Left lung (tissue), 10 donors: ENCODE results near the gene HOXA3. TPM values are rescaled to one million over a fixed set of nuclear protein-coding genes. Genes with fewer than 3 reads are reported as not detected.

Experiments used
- ATAC-seq: fragments of 200-7000 bp; cut with Tn5 transposase; one replicate; pipeline ENCODE4 v1.9.1; 2020; ENCODE audit warnings: moderate library complexity
- DNase-seq, 4 donors: peaks; one replicate each; pipeline ENCODE4 v3.0.0-alpha.2; 2013 to 2020
- H3K27ac ChIP-seq, 2 donors: fragments of 200-600 bp; sonication (generic) in 1 of 2; one replicate each; pipeline versions ENCODE4 v1.5.0 to v1.8.0; 2020 to 2021
- H3K27me3 ChIP-seq, 2 donors: fragments of 200-600 bp; sonication (generic) in 1 of 2; one replicate each; pipeline versions ENCODE4 v1.5.0 to v1.8.0; 2020 to 2021
- H3K36me3 ChIP-seq, 2 donors: fragments of 200-600 bp; sonication (generic) in 1 of 2; one replicate each; pipeline versions ENCODE4 v1.5.0 to v1.8.0; 2020 to 2021
- H3K4me1 ChIP-seq, 2 donors: fragments of 200-600 bp; one replicate each; pipeline ENCODE4 v1.8.0; 2021
- H3K4me3 ChIP-seq, 2 donors: fragments of 200-600 bp; sonication (generic) in 1 of 2; one replicate each; pipeline versions ENCODE4 v1.5.0 to v1.8.0; 2020 to 2021; ENCODE audit warnings: mild to moderate bottlenecking in 1 of 2
- H3K9me3 ChIP-seq, 2 donors: fragments of 200-600 bp; sonication (generic) in 1 of 2; one replicate each; pipeline versions ENCODE4 v1.5.0 to v1.8.0; 2020 to 2021
- CTCF ChIP-seq, 2 donors: fragments of 200-600 bp; sonication (generic) in 1 of 2; IDR thresholded peaks; one replicate each; pipeline versions ENCODE4 v1.5.0 to v1.8.0; 2021; ENCODE audit warnings: antibody characterized with exemption in 2 of 2
- intact Hi-C, 2 donors: fragments of 100-400 bp; cut with DNase I; formaldehyde crosslinking; loops; one replicate each; pipeline versions ENCODE4 v1.11.2 to v1.14.2; 2022
- polyA plus RNA-seq, 6 donors: library from polyadenylated mRNA; unstranded; fragments of 120-200 nt; gene quantifications; one replicate each; pipeline ENCODE4 v1.2.1, GENCODE V29; 2013; ENCODE audit not compliant: insufficient read length in 6 of 6
- total RNA-seq, 2 donors: library from RNA; stranded (reverse); fragmentation: NEBNext Ultra II Directional; extraction: Animal tissue kit (Norgen Biotek cat#: 25700); gene quantifications; one replicate each; pipeline ENCODE4 v1.2.1, GENCODE V29; 2021
- donor health status: DM: no; HTN: yes; CAD: no.
- donor health status: DM: no; HTN: no; CAD: no.

The HOXA3 gene
- total and polyA plus RNA-seq, 8 donors: 5.7 to 49.6 (median 39.6) TPM

GRCh38 chr7:27168265-27168947 is 16.0 kb upstream of the HOXA3 start:
- no peak for TF ChIP-seq CTCF (IDR thresholded peaks at IDR 0.05)
- intact Hi-C loops: loop anchor here in 1 of 2 donors (10.0 kb wide), 1 partner anchor 1284 kb away; no protein-coding TSS in a partner anchor
- Histone ChIP-seq H3K4me1 (peaks cover 4 to 76% of the 10 kb centered on the region in 2 donors), H3K36me3 (no peaks in the 10 kb centered on the region), H3K27ac (no peak overlapping the region), H3K4me3 (no peak overlapping the region), H3K27me3 (peaks cover 100% of the 10 kb centered on the region in 2 donors), H3K9me3 (no peaks in the 10 kb centered on the region)
- DNase-seq (peak in 2 of 4 donors; percentile 37 to 76), ATAC-seq (no peak)

GRCh38 chr7:27167916-27168264 is 15.5 kb upstream of the HOXA3 start:
- intact Hi-C loops: loop anchor here in 1 of 2 donors (10.0 kb wide), 1 partner anchor 1283 kb away; no protein-coding TSS in a partner anchor
- no peak for DNase-seq
- Histone ChIP-seq H3K4me1 (peaks cover 4 to 75% of the 10 kb centered on the region in 2 donors), H3K4me3 (no peak overlapping the region), H3K27me3 (peaks cover 97 to 100% of the 10 kb centered on the region in 2 donors), H3K27ac (no peak overlapping the region), H3K9me3 (no peaks in the 10 kb centered on the region), H3K36me3 (no peaks in the 10 kb centered on the region)
- ATAC-seq: no peak
- TF ChIP-seq CTCF (IDR thresholded peaks at IDR 0.05): no peak

GRCh38 chr7:27166531-27167505 is 14.4 kb upstream of the HOXA3 start:
- no peaks in the 10 kb centered on the region for H3K9me3 ChIP-seq
- no peaks in the 10 kb centered on the region for H3K36me3 ChIP-seq
- no peak for TF ChIP-seq CTCF (IDR thresholded peaks at IDR 0.05)
- intact Hi-C loops: loop anchor here in 1 of 2 donors (10.0 kb wide), 1 partner anchor 1282 kb away; no protein-coding TSS in a partner anchor
- peak overlapping the region in 1 of 2 donors; percentile 46 for H3K4me3 ChIP-seq
- DNase-seq (peak in 2 of 4 donors; percentile 31 to 78), ATAC-seq (no peak)
- peaks cover 4 to 67% of the 10 kb centered on the region in 2 donors for H3K4me1 ChIP-seq
- peaks cover 89 to 100% of the 10 kb centered on the region in 2 donors for H3K27me3 ChIP-seq
- no peak overlapping the region for H3K27ac ChIP-seq

GRCh38 chr7:27165996-27166530 is 13.7 kb upstream of the HOXA3 start:
- H3K36me3 ChIP-seq: no peaks in the 10 kb centered on the region
- peaks cover 4 to 72% of the 10 kb centered on the region in 2 donors for H3K4me1 ChIP-seq

More at GRCh38 chr7:27165996-27166530, 13.7 kb upstream of the HOXA3 start:
- no peak for TF ChIP-seq CTCF (IDR thresholded peaks at IDR 0.05)
- intact Hi-C loops: loop anchor here in 1 of 2 donors (10.0 kb wide), 1 partner anchor 1281 kb away; no protein-coding TSS in a partner anchor
- DNase-seq (peak in 2 of 4 donors; percentile 31 to 76), ATAC-seq (no peak)
- Histone ChIP-seq H3K9me3 (no peaks in the 10 kb centered on the region), H3K27me3 (peaks cover 83 to 100% of the 10 kb centered on the region in 2 donors), H3K27ac (no peak overlapping the region), H3K4me3 (peak overlapping the region in 1 of 2 donors; percentile 46)
